Measurements from ENCODE around the gene KLF2.
A peak's percentile ranks its signal among the peaks of the same experiment; 100 is the strongest.

Gene KLF2

DNA sequence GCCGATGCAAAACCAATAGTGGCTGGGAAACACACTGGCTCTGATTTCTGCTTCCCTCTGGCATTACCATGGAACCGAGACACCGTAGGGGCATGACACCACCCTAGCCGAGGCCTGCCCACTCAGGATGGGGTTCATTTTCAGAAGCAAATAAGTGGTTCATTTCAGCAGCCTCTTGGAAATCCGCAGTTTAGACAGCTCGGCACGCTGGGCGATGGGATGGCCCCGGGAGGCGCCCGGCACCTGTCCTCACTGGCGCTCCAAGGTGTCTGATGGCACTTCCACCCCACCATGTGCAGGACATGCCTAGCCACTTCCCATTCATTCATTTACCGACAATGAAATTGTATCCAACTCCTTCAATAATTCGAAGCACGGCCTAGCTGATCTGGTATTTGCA, 33.8 kb downstream of the KLF2 start:
- no peak overlapping the region for H3K4me3 ChIP-seq (ENCODE audit: low read depth, low read length)
- no peak for DNase-seq (ENCODE audit: low read depth)
- TF ChIP-seq CTCF (IDR thresholded peaks at IDR 0.05; ENCODE audit: control insufficient read depth, extremely low read depth, insufficient read depth) = no peak

DNA sequence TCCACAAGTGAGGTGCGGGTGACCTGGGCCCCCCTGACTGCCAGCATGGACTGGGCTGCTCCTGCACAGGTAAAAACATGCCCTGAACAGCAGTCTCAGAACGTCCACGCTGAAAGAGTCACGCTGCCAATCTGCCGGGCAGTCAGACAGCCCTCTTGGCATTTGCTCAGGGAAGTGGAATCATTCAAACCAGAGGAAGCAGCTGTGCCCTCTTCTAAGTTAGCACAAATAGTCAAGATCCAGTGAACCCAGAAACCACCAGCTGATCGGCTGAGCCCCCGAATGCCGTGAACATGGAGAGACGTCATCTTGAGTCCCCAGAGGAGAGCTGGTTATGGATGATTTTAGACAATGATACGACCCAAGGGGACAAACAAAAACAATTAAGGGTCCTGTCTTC, 34.4 kb downstream of the KLF2 start:
- no peak for DNase-seq (ENCODE audit: low read depth)
- TF ChIP-seq CTCF (IDR thresholded peaks at IDR 0.05; ENCODE audit: control insufficient read depth, extremely low read depth, insufficient read depth) = no peak
- H3K4me3 ChIP-seq (ENCODE audit: low read depth, low read length) = no peak overlapping the region

GRCh38 chr19:16359964-16360363, 35.3 kb downstream of the KLF2 start:
- DNase-seq (ENCODE audit: low read depth) = no peak
- no peak for TF ChIP-seq CTCF (IDR thresholded peaks at IDR 0.05; ENCODE audit: control insufficient read depth, extremely low read depth, insufficient read depth)
- H3K4me3 ChIP-seq (ENCODE audit: low read depth, low read length) = no peak overlapping the region

- H3K4me3 ChIP-seq (ENCODE audit: low read depth, low read length) = no peak overlapping the region
- no peak for DNase-seq (ENCODE audit: low read depth)
- no peak for TF ChIP-seq CTCF (IDR thresholded peaks at IDR 0.05; ENCODE audit: control insufficient read depth, extremely low read depth, insufficient read depth)
Measured at GRCh38 chr19:16360738-16361137, 36.1 kb downstream of the KLF2 start.

DNA sequence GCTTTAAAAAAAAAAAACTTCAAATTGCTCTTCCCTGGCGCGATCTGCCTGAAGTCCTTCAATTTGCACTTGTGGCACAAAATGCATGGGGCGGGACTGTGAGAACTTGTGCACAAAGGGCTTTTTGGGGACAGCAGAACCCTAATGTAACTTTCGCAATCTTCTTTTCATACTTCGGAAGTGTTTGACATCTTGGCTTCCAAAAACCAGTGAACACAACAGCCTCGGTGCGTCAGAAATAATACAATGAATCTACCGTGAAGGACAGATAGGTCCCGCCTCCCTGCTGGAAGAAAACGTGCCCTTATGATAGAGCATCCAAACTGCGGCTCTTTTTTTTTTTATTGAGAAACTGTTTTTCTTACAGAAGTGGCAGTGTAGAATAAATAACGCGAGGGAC, 36.6 kb downstream of the KLF2 start:
- TF ChIP-seq CTCF (IDR thresholded peaks at IDR 0.05; ENCODE audit: control insufficient read depth, extremely low read depth, insufficient read depth) = no peak
- no peak for DNase-seq (ENCODE audit: low read depth)
- H3K4me3 ChIP-seq (ENCODE audit: low read depth, low read length) = no peak overlapping the region

GRCh38 chr19:16361926-16362325, 37.3 kb downstream of the KLF2 start:
- no peak for DNase-seq (ENCODE audit: low read depth)
- no peak for TF ChIP-seq CTCF (IDR thresholded peaks at IDR 0.05; ENCODE audit: control insufficient read depth, extremely low read depth, insufficient read depth)
- H3K4me3 ChIP-seq (ENCODE audit: low read depth, low read length) = no peak overlapping the region

DNA sequence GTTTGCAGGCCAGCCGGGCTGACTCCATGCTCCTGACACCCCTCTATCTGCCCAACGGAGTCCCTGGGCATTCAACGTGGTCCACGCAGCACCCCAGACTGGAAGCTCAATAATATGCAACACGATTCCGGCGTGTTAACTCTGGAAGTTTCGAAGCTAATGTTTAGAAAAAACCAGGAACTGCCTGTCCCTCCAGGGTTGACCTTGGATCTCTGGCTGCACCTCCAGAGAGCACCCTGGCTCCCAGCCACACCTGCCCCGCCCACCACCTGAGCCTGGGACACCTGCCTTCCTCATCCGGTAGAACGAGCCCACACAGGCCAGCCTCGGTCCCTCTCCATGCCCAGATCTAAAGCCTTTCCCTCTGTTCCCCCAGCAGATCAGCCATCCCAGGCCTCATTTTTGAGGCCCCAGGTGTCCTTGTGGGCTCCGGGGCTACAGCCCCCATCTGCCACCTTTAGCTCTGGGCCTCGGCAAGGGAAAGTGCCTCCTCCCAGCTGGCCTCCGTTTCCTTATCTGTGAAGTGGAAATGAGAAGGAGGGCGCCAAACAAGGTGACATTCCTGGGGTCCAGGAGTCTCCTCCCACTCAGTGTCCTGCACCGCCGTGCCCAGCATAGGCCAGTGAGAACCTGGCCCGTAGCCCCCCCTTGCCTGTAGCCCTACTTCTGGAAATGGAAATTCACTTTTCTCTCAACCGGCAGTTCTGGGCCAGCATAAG, 38.7 kb downstream of the KLF2 start:
- H3K4me3 ChIP-seq (ENCODE audit: low read depth, low read length) = peak overlapping the region; percentile 15; the same call in 1 of the 2 replicates
- TF ChIP-seq CTCF (IDR thresholded peaks at IDR 0.05; ENCODE audit: control insufficient read depth, extremely low read depth, insufficient read depth) = no peak
- DNase-seq (ENCODE audit: low read depth) = peak; percentile 58

All from LNCaP clone FGC (cell line).